Heart left ventricle (tissue), 16 donors: Measurements from ENCODE around the gene ASB13. TPM values are rescaled to one million over a fixed set of nuclear protein-coding genes. Genes with fewer than 3 reads are reported as not detected.

Source experiments
- ATAC-seq, 4 donors: fragments of 200-7000 bp; cut with Tn5 transposase; one replicate each; pipeline ENCODE4 v1.9.1; 2020 to 2022; ENCODE audit warnings: moderate library complexity in 4 of 4, mild to moderate bottlenecking in 3 of 4, moderate number of reproducible peaks in 1 of 4
- DNase-seq, 5 donors: peaks; one replicate each; pipeline ENCODE4 v3.0.0-alpha.2; 2020
- H3K27ac ChIP-seq, 12 donors: fragments of 200-600 bp; sonication (generic) in 4 of 12; one replicate each; pipeline versions ENCODE4 v1.5.0 to v1.8.0; 2016 to 2022; ENCODE audit warnings: mild to moderate bottlenecking in 2 of 12
- H3K27me3 ChIP-seq, 9 donors: fragments of 200-600 bp; sonication (generic) in 2 of 9; one replicate each; pipeline versions ENCODE4 v1.5.1 to v1.8.0; 2016 to 2022; ENCODE audit warnings: mild to moderate bottlenecking in 3 of 9
- H3K36me3 ChIP-seq, 9 donors: fragments of 200-600 bp; sonication (generic) in 2 of 9; one replicate each; pipeline versions ENCODE4 v1.5.0 to v1.8.0; 2018 to 2022; ENCODE audit warnings: mild to moderate bottlenecking in 2 of 9
- H3K4me1 ChIP-seq, 12 donors: fragments of 200-600 bp; sonication (generic) in 4 of 12; one replicate each; pipeline versions ENCODE4 v1.5.0 to v1.8.0; 2016 to 2022; ENCODE audit warnings: mild to moderate bottlenecking in 3 of 12
- H3K4me3 ChIP-seq, 12 donors: fragments of 200-600 bp; sonication (generic) in 4 of 12; one replicate each; pipeline versions ENCODE4 v1.5.0 to v1.8.0; 2017 to 2022; ENCODE audit warnings: mild to moderate bottlenecking in 9 of 12, moderate library complexity in 4 of 12
- H3K9me3 ChIP-seq, 12 donors: fragments of 200-600 bp; sonication (generic) in 4 of 12; one replicate each; pipeline versions ENCODE4 v1.5.0 to v1.8.0; 2016 to 2022; ENCODE audit warnings: mild to moderate bottlenecking in 1 of 12
- POLR2A ChIP-seq, 2 donors: fragments of 450-650 bp; IDR thresholded peaks; one replicate each; pipeline ENCODE4 v1.6.1; 2017; ENCODE audit warnings: antibody characterized with exemption in 2 of 2, mild to moderate bottlenecking in 2 of 2, moderate library complexity in 2 of 2
- WGBS, 4 donors: extraction: QIAGEN DNeasy Blood & Tissue Kit in 2 of 4; methylation state at CpG; one replicate each; pipeline versions ENCODE4 v1.1.5 to v1.1.7; 2013 to 2018; 5-methylcytosine and 5-hydroxymethylcytosine counted together
- intact Hi-C, 10 donors: fragments of 100-400 bp; cut with DNase I; formaldehyde crosslinking; loops; one replicate each; pipeline versions ENCODE4 v1.11.1 to v1.14.2; 2022
- polyA plus RNA-seq, 2 donors: library from polyadenylated mRNA; stranded (reverse); fragments of 200-250 nt; gene quantifications; one replicate each; pipeline ENCODE4 v1.2.3, GENCODE V29; 2013
- total RNA-seq, 9 donors: library from RNA; depleted of rRNA in 2 of 9; stranded (reverse); fragments of >200 nt in 2 of 9; fragmentation: NEBNext Ultra II Directional in 3 of 9; extraction: Animal tissue kit (Norgen Biotek cat#: 25700) in 3 of 9; gene quantifications; one replicate each; pipeline versions ENCODE4 v1.1.0 to v1.2.4, GENCODE V29; 2016 to 2023
- TF ChIP-seq, protein P1 (sequence below), 12 donors: fragments of 200-600 bp; sonication (generic) in 4 of 12; IDR thresholded peaks; one replicate each; pipeline versions ENCODE4 v1.5.0 to v1.8.0; 2018 to 2022; ENCODE audit warnings: antibody characterized with exemption in 12 of 12, mild to moderate bottlenecking in 5 of 12
- donor health status: ischemic (EF 13 %, LVEDD 7.1; RV severe dilation, severe dysfunction).
- donor health status: healthy with polysubstance abuse.
- donor health status: DM: no; HTN: yes; CAD: no.
- donor health status: DM: no; HTN: no; CAD: no.
- donor health status: ischemic (EF 25% LVEDD 6.9; RV normal size, moderate dysfunction).
- donor health status: ischemic (EF 25% LVEDD 5.7; RV mildly dilated, moderate dysfunction).
- donor health status: healthy.
- donor health status: DM: yes; HTN: yes; CAD: no.
- donor health status: ischemic (EF 35%, LVEDD 5.7; RV mildly dilated, moderate dysfunction).
- donor health status: nonischemic (EF 11% LVEDD 7.7; RV severe dilation, severe dysfunction).
- donor health status: DM: yes; HTN: yes; CAD: no.
- donor health status: PGD.
- donor health status: ischemic (EF 29% LVEDD 5.4; RV normal size, mild dysfunction).
- donor health status: nonischemic (EF 23%, LVEDD 6.1; RV moderate dilation, normal function).

ASB13 gene
- total and polyA plus RNA-seq, 11 donors = 9.9 to 18.6 (median 13.3) TPM

DNA sequence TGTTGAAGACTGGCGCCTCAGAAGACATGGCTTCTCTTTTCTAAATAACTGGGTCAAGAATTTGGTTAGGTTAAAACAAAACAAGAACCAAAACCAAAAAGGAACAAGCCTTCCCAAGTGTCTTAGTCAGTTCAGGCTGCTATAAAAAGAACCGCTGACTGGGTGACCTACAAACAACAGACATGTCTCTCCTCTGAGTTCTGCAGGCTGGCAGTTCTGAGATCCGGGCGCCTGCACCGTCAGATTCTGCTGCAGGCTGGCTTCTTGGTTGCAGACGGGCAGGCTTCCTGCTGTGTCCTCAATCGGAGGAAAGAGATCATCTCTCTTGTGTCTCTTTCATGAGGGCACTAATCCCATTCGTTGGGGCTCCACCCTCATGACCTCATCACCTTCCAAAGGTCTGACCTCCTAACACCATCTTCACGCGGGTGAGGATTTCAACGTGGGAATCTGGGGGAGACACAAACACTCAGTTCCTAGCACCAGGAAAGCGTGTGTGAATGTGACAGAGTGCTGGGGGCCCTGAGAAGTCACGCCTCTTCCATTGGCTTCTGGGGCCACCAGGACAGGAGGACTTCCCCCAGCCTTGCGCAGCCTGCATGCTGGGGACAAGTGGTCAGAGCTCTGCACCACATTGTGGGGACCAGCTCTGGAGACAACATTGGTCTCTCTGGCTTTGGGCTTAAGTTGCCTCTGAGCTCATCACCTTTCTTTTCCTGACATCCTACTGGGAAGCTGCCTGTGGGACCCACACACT, 63.1 kb downstream of the ASB13 start:
- Histone ChIP-seq H3K27me3 (peaks cover 0 to 7% (median 0%) of the 10 kb centered on the region in 9 donors), H3K9me3 (peaks cover 0 to 5% (median 0%) of the 10 kb centered on the region in 12 donors), H3K27ac (no peak overlapping the region), H3K4me1 (peaks cover 0 to 4% (median 0%) of the 10 kb centered on the region in 12 donors), H3K4me3 (no peak overlapping the region), H3K36me3 (no peaks in the 10 kb centered on the region)
- 83 to 90% (median 85%) methylated on average over 13 to 14 of the region's 14 CpGs for WGBS, 4 donors
- intact Hi-C loops = no loop called here
- TF ChIP-seq POLR2A (IDR thresholded peaks at IDR 0.05) = no peak
- ATAC-seq (no peak), DNase-seq (peak in 2 of 5 donors; percentile 7 to 11)

DNA sequence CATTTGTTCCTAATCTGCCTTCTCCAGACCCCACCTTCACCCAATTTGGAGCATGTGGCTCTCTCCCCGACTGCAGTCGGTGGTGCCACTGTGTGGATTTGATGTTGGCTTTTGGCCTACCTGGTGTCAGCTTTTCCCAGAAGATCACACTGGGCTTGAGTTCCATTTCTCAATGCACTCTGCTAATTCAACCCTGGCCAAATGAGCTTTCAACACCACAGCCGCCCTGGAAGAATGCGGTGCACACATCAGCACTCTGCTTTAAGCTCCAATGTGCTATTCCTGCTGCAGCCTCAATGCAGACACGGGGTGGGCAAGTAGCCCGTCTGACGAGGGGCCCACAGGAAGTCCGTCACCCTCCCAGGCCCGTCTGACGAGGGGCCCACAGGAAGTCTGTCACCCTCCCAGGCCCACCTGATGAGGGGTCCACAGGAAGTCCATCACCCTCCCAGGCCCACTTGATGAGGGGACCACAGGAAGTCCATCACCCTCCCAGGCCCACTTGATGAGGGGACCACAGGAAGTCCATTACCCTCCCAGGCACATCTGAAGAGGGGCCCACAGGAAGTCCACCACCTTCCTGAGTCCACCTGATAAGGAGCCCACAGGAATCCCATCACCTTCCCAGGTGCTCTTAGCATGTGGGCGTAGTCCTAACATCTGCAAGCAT, 64.4 kb downstream of the ASB13 start:
- Histone ChIP-seq H3K9me3 (peaks cover 0 to 5% (median 0%) of the 10 kb centered on the region in 12 donors), H3K27ac (no peak overlapping the region), H3K4me1 (peaks cover 0 to 4% (median 0%) of the 10 kb centered on the region in 12 donors), H3K36me3 (no peaks in the 10 kb centered on the region), H3K27me3 (no peaks in the 10 kb centered on the region), H3K4me3 (no peak overlapping the region)
- DNase-seq (peak in 1 of 5 donors; percentile 25), ATAC-seq (peak in 3 of 4 donors; percentile 23 to 73 (median 66))
- intact Hi-C loops = no loop called here
- TF ChIP-seq, protein P1, sequence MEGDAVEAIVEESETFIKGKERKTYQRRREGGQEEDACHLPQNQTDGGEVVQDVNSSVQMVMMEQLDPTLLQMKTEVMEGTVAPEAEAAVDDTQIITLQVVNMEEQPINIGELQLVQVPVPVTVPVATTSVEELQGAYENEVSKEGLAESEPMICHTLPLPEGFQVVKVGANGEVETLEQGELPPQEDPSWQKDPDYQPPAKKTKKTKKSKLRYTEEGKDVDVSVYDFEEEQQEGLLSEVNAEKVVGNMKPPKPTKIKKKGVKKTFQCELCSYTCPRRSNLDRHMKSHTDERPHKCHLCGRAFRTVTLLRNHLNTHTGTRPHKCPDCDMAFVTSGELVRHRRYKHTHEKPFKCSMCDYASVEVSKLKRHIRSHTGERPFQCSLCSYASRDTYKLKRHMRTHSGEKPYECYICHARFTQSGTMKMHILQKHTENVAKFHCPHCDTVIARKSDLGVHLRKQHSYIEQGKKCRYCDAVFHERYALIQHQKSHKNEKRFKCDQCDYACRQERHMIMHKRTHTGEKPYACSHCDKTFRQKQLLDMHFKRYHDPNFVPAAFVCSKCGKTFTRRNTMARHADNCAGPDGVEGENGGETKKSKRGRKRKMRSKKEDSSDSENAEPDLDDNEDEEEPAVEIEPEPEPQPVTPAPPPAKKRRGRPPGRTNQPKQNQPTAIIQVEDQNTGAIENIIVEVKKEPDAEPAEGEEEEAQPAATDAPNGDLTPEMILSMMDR (IDR thresholded peaks at IDR 0.05) = no peak
- TF ChIP-seq POLR2A (IDR thresholded peaks at IDR 0.05) = no peak
- 27 to 41% (median 34%) methylated on average over 9 to 11 of the region's 11 CpGs for WGBS, 4 donors

DNA sequence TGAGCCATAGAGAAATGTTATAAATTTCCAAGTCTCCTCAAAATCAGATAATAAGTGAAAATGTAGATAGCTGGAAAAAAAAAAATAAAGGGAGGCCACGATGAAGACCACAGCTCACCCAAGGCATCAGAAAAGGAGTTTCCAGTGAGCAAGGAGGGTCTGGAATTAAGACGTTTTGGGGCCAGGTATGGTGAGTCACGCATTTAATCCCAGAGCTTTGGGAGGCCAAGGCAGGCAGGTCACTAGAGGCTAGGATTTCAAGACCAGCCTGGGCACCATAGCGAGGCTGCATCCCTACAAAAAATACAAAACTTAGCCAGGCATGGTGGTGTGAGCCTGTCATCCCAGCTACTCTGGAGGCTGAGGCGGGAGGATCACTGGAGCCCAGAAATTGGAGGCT, 65.5 kb downstream of the ASB13 start:
- Histone ChIP-seq H3K27me3 (no peaks in the 10 kb centered on the region), H3K9me3 (peaks cover 0 to 5% (median 0%) of the 10 kb centered on the region in 12 donors), H3K4me3 (no peak overlapping the region), H3K36me3 (no peaks in the 10 kb centered on the region), H3K27ac (peak overlapping the region in 1 of 12 donors; percentile 3), H3K4me1 (peaks cover 0 to 5% (median 0%) of the 10 kb centered on the region in 12 donors)
- ATAC-seq = no peak
- no peak for DNase-seq
- 92 to 97% (median 95%) methylated on average over 5 of the region's 5 CpGs for WGBS, 4 donors
- intact Hi-C loops = no loop called here
- no peak for TF ChIP-seq POLR2A (IDR thresholded peaks at IDR 0.05)
- TF ChIP-seq, protein P1 (IDR thresholded peaks at IDR 0.05) = no peak

DNA sequence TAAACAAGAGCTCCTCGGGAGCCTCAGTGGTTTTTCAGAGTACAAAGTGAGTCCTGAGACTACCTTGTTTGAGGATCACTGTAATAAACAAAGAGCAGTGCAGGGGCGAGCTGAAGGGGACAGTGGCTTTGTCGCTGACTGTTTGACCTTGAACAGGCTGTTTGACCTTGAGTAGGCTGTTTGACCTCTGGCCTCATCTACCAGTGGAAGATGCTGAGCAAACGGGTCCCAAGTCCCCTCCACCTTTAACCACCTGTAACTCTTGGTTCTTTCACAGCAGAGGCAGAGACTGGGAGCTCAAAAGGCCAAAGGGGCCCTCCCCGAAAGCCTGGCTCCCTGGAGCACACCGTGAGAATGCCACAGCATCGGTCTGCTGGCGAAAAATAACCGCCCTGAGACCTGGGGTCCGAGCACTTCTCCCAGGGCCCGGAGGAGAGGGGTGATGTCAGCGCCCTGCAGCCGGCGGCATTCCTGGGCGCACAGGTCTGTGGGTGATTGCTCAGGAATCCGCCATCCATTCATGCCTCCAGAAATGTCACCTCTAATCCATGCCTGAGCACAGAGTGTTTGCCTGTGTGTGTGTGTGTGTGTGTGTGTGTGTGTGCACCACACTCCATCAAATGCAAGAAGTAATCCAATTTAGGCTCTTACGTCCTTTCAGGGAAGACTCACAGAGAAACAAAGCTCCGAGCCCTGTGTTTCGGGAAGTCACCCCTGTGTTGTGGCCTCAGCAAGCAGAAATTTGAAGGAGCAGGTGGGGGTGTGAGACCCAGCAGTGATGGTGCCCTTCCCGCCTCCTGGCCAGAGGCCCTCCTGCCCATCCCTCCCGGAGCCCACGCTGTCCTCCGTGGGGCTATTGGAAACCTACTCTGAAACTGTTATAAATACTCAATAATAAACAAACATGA, 66.5 kb downstream of the ASB13 start:
- Histone ChIP-seq H3K4me1 (peaks cover 0 to 13% (median 2%) of the 10 kb centered on the region in 12 donors), H3K27me3 (no peaks in the 10 kb centered on the region), H3K4me3 (no peak overlapping the region), H3K27ac (peak overlapping the region in 1 of 12 donors; percentile 64), H3K36me3 (no peaks in the 10 kb centered on the region), H3K9me3 (peaks cover 0 to 5% (median 0%) of the 10 kb centered on the region in 12 donors)
- DNase-seq = no peak
- intact Hi-C loops = no loop called here
- TF ChIP-seq, protein P1 (IDR thresholded peaks at IDR 0.05) = no peak
- no peak for TF ChIP-seq POLR2A (IDR thresholded peaks at IDR 0.05)
- no peak for ATAC-seq
- WGBS, 4 donors = 71 to 86% (median 76%) methylated on average over 14 to 23 of the region's 23 CpGs
